A673 (cell line): Measurements from ENCODE around the gene KLHL28.

ENCODE experiments used
- EZH2 ChIP-seq: fragments of 200-600 bp; sonication (generic); IDR thresholded peaks from 2 replicates; pipeline ENCODE4 v1.6.1; 2017; ENCODE audit warnings: borderline replicate concordance, low read depth, mild to moderate bottlenecking, mixed read lengths, antibody characterized with exemption, low read length; ENCODE audit not compliant: poor library complexity, severe bottlenecking
- TF ChIP-seq, protein P1 (sequence below): fragments of 300-800, 200-600 bp; sonication (generic); conservative IDR thresholded peaks from 2 replicates; pipeline ENCODE4 v1.5.1; 2017; ENCODE audit warnings: low read depth, mild to moderate bottlenecking, antibody characterized with exemption, low read length, moderate library complexity, mixed read lengths

DNA sequence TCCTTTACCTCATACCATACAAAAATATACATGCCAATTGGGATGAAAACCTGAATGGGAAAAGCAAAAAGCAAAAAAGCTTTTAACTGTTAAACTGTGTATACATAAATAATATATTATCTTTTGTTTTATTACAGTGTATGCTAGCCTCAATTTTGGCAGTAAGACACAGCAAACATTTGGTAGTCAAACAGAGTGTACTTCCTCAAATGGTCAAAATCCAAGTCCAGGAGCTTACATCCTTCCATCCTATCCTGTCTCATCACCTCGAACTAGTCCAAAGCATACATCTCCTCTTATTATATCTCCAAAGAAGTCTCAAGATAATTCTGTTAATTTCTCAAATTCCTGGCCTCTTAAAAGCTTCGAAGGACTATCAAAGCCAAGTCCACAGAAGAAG, 42.2 kb upstream of the KLHL28 start:
- TF ChIP-seq, protein P1, sequence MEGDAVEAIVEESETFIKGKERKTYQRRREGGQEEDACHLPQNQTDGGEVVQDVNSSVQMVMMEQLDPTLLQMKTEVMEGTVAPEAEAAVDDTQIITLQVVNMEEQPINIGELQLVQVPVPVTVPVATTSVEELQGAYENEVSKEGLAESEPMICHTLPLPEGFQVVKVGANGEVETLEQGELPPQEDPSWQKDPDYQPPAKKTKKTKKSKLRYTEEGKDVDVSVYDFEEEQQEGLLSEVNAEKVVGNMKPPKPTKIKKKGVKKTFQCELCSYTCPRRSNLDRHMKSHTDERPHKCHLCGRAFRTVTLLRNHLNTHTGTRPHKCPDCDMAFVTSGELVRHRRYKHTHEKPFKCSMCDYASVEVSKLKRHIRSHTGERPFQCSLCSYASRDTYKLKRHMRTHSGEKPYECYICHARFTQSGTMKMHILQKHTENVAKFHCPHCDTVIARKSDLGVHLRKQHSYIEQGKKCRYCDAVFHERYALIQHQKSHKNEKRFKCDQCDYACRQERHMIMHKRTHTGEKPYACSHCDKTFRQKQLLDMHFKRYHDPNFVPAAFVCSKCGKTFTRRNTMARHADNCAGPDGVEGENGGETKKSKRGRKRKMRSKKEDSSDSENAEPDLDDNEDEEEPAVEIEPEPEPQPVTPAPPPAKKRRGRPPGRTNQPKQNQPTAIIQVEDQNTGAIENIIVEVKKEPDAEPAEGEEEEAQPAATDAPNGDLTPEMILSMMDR = no peak
- no peak for TF ChIP-seq EZH2
